HEK293 (cell line): ENCODE data around the gene PAQR5.

ENCODE experiments used
- CTCF ChIA-PET: fragments of 350-600 bp; formaldehyde crosslinking; extraction: SDS; loops from one replicate; lab custom pipeline; 2021; ENCODE audit warnings: antibody characterized with exemption; lab: Yijun Ruan, JAX
- POLR2A ChIA-PET: fragments of 300-600 bp; formaldehyde crosslinking; extraction: SDS; loops from one replicate; lab custom pipeline; 2020; ENCODE audit warnings: antibody characterized with exemption, inconsistent platforms; lab: Yijun Ruan, JAX
- H3K27ac ChIP-seq: fragments of 200-500 bp; sonication (Bioruptor generic); 2 replicates; pipeline ENCODE4 v1.5.1; 2014; ENCODE audit warnings: low read depth, low read length, control low read depth, inconsistent platforms; ENCODE audit errors: extremely low read depth
- H3K36me3 ChIP-seq, 2 experiments: fragments of 200-500 bp in 1 of 2; sonication (Bioruptor generic) in 1 of 2; 1 replicate in 1 of 2; 2 replicates in 1 of 2; pipeline ENCODE4 v1.5.1; 2014 to 2017; ENCODE audit warnings: inconsistent platforms in 2 of 2, low read length in 2 of 2; ENCODE audit not compliant: control insufficient read depth in 2 of 2, insufficient read depth in 1 of 2
- H3K4me1 ChIP-seq: fragments of 200-500 bp; sonication (Bioruptor generic); 2 replicates; pipeline ENCODE4 v1.5.1; 2014; ENCODE audit warnings: mild to moderate bottlenecking, low read length, inconsistent platforms; ENCODE audit not compliant: control insufficient read depth, insufficient read depth
- H3K4me3 ChIP-seq: 2 replicates; pipeline ENCODE4 v1.5.1; 2011; ENCODE audit warnings: low read depth, mild to moderate bottlenecking, control low read depth, low read length, moderate library complexity
- H3K9me3 ChIP-seq: fragments of 200-500 bp; sonication (Bioruptor generic); 2 replicates; pipeline ENCODE4 v1.5.1; 2014; ENCODE audit warnings: low read depth, low read length, inconsistent platforms; ENCODE audit not compliant: control insufficient read depth, insufficient read depth
- GLIS1 ChIP-seq: fragments of 450-650 bp; formaldehyde crosslinking; IDR thresholded peaks from 2 replicates; pipeline ENCODE4 v1.5.1; 2016; ENCODE audit warnings: missing biosample characterization, missing genetic modification characterization
- HOXD13 ChIP-seq: sonication (generic); formaldehyde crosslinking; IDR thresholded peaks from 2 replicates; pipeline ENCODE4 v1.8.0; 2022; ENCODE audit warnings: missing genetic modification reagents, borderline replicate concordance
- KLF10 ChIP-seq: fragments of 450-650 bp; IDR thresholded peaks from 2 replicates; pipeline ENCODE4 v1.5.1; 2018; ENCODE audit warnings: missing biosample characterization, mild to moderate bottlenecking, missing genetic modification characterization
- KLF16 ChIP-seq: fragments of 450-650 bp; formaldehyde crosslinking; IDR thresholded peaks from 2 replicates; pipeline ENCODE4 v1.5.1; 2017; ENCODE audit warnings: missing biosample characterization, missing genetic modification characterization
- SP2 ChIP-seq: fragments of 450-650 bp; formaldehyde crosslinking; IDR thresholded peaks from 2 replicates; pipeline ENCODE4 v1.5.1; 2016; ENCODE audit warnings: missing biosample characterization, missing genetic modification characterization
- SP3 ChIP-seq: fragments of 450-650 bp; formaldehyde crosslinking; IDR thresholded peaks from 2 replicates; pipeline ENCODE4 v1.5.1; 2016; ENCODE audit warnings: missing biosample characterization, missing genetic modification characterization
- YY1 ChIP-seq: fragments of 450-650 bp; formaldehyde crosslinking; IDR thresholded peaks from 2 replicates; pipeline ENCODE4 v1.5.1; 2018; ENCODE audit warnings: missing biosample characterization, missing genetic modification characterization
- ZFP3 ChIP-seq: fragments of 450-650 bp; formaldehyde crosslinking; IDR thresholded peaks from 2 replicates; pipeline ENCODE4 v1.5.1; 2016; ENCODE audit warnings: low read depth, missing biosample characterization, missing genetic modification characterization
- ZFP69B ChIP-seq: fragments of 450-650 bp; formaldehyde crosslinking; IDR thresholded peaks from 2 replicates; pipeline ENCODE4 v1.5.1; 2016; ENCODE audit warnings: missing biosample characterization, missing genetic modification characterization
- ZNF24 ChIP-seq: fragments of 450-650 bp; formaldehyde crosslinking; IDR thresholded peaks from 2 replicates; pipeline ENCODE4 v1.5.1; 2016; ENCODE audit warnings: missing biosample characterization, missing genetic modification characterization
- ZNF391 ChIP-seq: fragments of 450-650 bp; formaldehyde crosslinking; IDR thresholded peaks from 2 replicates; pipeline ENCODE4 v1.5.1; 2016; ENCODE audit warnings: low read depth, missing biosample characterization, missing genetic modification characterization, borderline replicate concordance
- ZNF473 ChIP-seq: fragments of 450-650 bp; formaldehyde crosslinking; IDR thresholded peaks from 2 replicates; pipeline ENCODE4 v1.5.1; 2017; ENCODE audit warnings: missing biosample characterization, missing genetic modification characterization
- ZNF514 ChIP-seq: fragments of 450-650 bp; formaldehyde crosslinking; IDR thresholded peaks from 2 replicates; pipeline ENCODE4 v1.5.1; 2016; ENCODE audit warnings: missing biosample characterization, missing genetic modification characterization
- ZNF544 ChIP-seq: fragments of 450-650 bp; formaldehyde crosslinking; IDR thresholded peaks from 2 replicates; pipeline ENCODE4 v1.5.0; 2017; ENCODE audit warnings: missing biosample characterization, missing genetic modification characterization
- ZNF549 ChIP-seq: fragments of 450-650 bp; IDR thresholded peaks from 2 replicates; pipeline ENCODE4 v1.5.1; 2018; ENCODE audit warnings: missing biosample characterization, missing genetic modification characterization, mild to moderate bottlenecking, inconsistent platforms, moderate library complexity
- ZNF600 ChIP-seq: fragments of 450-650 bp; formaldehyde crosslinking; IDR thresholded peaks from 2 replicates; pipeline ENCODE4 v1.5.1; 2016; ENCODE audit warnings: missing biosample characterization, missing genetic modification characterization
- ZNF610 ChIP-seq: fragments of 450-650 bp; formaldehyde crosslinking; IDR thresholded peaks from 2 replicates; pipeline ENCODE4 v1.5.1; 2016; ENCODE audit warnings: missing biosample characterization, missing genetic modification characterization, borderline replicate concordance
- ZNF654 ChIP-seq: fragments of 450-650 bp; formaldehyde crosslinking; IDR thresholded peaks from 2 replicates; pipeline ENCODE4 v1.5.1; 2016; ENCODE audit warnings: low read depth, missing biosample characterization, missing genetic modification characterization
- ZNF660 ChIP-seq: fragments of 450-650 bp; IDR thresholded peaks from 2 replicates; pipeline ENCODE4 v1.5.1; 2018; ENCODE audit warnings: missing biosample characterization, mild to moderate bottlenecking, missing genetic modification characterization
- ZNF664 ChIP-seq: fragments of 450-650 bp; formaldehyde crosslinking; IDR thresholded peaks from 2 replicates; pipeline ENCODE4 v1.5.1; 2016; ENCODE audit warnings: missing biosample characterization, missing genetic modification characterization
- ZNF677 ChIP-seq: fragments of 450-650 bp; IDR thresholded peaks from 2 replicates; pipeline ENCODE4 v1.5.0; 2018; ENCODE audit warnings: missing biosample characterization, mild to moderate bottlenecking, missing genetic modification characterization, moderate library complexity
- ZNF830 ChIP-seq: fragments of 450-650 bp; IDR thresholded peaks from 2 replicates; pipeline ENCODE4 v1.5.0; 2018; ENCODE audit warnings: missing biosample characterization, missing genetic modification characterization, low read depth, mild to moderate bottlenecking, moderate library complexity
- TF ChIP-seq, protein P1 (sequence below): fragments of 450-650 bp; formaldehyde crosslinking; IDR thresholded peaks from 2 replicates; pipeline ENCODE4 v1.5.1; 2016; ENCODE audit warnings: missing biosample characterization, missing genetic modification characterization, borderline replicate concordance
- TF ChIP-seq, protein P2 (sequence below): fragments of 450-650 bp; formaldehyde crosslinking; IDR thresholded peaks from 2 replicates; pipeline ENCODE4 v1.5.1; 2016; ENCODE audit warnings: missing biosample characterization, missing genetic modification characterization, borderline replicate concordance

The PAQR5 gene

DNA sequence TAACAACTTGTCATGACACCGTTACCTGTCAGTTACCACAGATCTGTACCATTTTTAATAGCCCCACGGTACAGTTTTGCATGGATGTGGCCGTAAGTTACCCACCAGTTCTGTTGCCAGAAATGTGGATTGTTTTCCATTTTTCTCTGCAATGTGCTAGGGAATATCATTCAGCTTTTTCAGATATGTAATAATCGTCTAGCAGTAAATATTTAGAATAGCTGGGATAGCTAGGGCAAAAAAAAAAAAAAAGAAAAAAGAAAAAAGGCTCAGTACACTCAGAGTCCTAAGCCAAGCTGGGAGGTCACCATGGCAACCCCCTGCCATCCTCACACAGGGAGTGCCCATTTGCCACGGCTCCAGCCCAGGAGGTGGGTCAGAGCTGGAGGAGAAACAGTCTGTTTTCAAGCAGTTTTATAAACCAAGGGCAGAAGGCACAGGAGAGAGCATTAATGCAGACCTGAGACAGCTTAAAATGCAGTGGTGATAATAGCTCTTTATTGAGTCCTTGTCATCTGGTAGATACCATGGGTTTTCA is 25.2 kb downstream of the PAQR5 start:
- ChIA-PET CTCF (no interaction called here), POLR2A (no interaction called here)
- Histone ChIP-seq H3K4me3 (no peak overlapping the region), H3K4me1 (peaks cover 3% of the 10 kb centered on the region; the same call in 1 of the 2 replicates), H3K9me3 (no peaks in the 10 kb centered on the region), H3K36me3 (no peaks in the 10 kb centered on the region), H3K27ac (no peak overlapping the region)
- 0 out of 2 replicates have a peak, but pooled peaks have one; percentile 12 for TF ChIP-seq GLIS1 (tag by site-specific recombination)
- no peak for TF ChIP-seq KLF16 (tag by site-specific recombination)
- no peak for TF ChIP-seq ZNF600 (tag by site-specific recombination)

DNA sequence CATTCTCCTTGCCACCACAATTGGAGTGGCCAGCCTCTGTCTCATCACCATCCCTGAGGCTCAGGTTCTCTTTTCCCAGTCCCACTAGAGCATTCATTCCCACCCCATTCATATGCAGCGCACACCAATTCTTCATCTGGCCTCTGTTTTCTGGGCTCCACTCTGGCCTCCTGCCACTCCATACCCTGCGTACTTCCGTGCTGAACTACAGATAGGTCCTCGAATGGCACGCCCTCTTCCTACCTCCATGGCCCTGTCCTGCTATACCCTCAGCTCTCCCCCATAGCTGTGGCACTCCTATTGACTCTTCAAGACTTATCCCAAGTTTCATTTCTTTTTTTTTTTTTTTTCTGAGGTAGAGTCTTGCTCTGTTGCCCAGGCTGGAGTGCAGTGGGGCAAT is 25.9 kb downstream of the PAQR5 start:
- Histone ChIP-seq H3K36me3 (no peaks in the 10 kb centered on the region), H3K4me3 (no peak overlapping the region), H3K4me1 (peaks cover 3% of the 10 kb centered on the region; the same call in 1 of the 2 replicates)
- CTCF ChIA-PET = no interaction called here
- POLR2A ChIA-PET = no interaction called here
- TF ChIP-seq ZNF600 (tag by site-specific recombination) (peak; percentile 96), ZNF664 (tag by site-specific recombination) (no peak)
- TF ChIP-seq, all 188 proteins: peak for 1
- no peak overlapping the region for H3K27ac ChIP-seq
- no peaks in the 10 kb centered on the region for H3K9me3 ChIP-seq

DNA sequence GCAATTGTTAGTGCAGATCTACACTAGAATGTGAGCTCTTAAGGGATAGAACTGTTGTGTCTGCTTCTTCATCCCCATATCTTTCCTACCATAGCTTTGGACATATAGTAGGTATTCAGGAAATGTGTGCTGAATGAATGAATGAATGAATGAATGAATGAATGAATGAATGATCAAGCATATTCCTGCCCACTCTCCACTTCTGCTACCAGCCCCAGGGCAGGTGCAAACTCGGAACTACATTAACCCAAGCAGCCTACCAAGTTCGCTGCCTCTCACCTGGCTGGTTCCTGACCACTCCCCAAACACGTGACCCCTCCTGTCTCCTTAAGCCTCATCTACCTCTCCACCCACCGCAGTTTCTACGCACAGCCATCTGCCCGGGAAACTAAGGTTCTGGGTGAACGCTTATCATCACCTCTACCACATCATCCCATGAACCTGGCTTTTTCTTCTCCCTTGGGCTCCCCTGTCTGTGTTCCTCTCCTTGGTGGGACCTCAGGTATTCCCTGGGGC is 26.8 kb downstream of the PAQR5 start:
- Histone ChIP-seq H3K27ac (no peak overlapping the region), H3K4me1 (peaks cover 3% of the 10 kb centered on the region; the same call in 1 of the 2 replicates), H3K36me3 (no peaks in the 10 kb centered on the region), H3K9me3 (no peaks in the 10 kb centered on the region), H3K4me3 (no peak overlapping the region)
- peak; percentile 77; the same call in 1 of the 2 replicates for TF ChIP-seq ZNF24 (tag by site-specific recombination)
- no peak for TF ChIP-seq ZNF830 (tag by site-specific recombination)
- no peak for TF ChIP-seq ZNF473 (tag by site-specific recombination)
- TF ChIP-seq HOXD13 = no peak
- no peak for TF ChIP-seq ZNF610 (tag by site-specific recombination)
- TF ChIP-seq, protein P1, sequence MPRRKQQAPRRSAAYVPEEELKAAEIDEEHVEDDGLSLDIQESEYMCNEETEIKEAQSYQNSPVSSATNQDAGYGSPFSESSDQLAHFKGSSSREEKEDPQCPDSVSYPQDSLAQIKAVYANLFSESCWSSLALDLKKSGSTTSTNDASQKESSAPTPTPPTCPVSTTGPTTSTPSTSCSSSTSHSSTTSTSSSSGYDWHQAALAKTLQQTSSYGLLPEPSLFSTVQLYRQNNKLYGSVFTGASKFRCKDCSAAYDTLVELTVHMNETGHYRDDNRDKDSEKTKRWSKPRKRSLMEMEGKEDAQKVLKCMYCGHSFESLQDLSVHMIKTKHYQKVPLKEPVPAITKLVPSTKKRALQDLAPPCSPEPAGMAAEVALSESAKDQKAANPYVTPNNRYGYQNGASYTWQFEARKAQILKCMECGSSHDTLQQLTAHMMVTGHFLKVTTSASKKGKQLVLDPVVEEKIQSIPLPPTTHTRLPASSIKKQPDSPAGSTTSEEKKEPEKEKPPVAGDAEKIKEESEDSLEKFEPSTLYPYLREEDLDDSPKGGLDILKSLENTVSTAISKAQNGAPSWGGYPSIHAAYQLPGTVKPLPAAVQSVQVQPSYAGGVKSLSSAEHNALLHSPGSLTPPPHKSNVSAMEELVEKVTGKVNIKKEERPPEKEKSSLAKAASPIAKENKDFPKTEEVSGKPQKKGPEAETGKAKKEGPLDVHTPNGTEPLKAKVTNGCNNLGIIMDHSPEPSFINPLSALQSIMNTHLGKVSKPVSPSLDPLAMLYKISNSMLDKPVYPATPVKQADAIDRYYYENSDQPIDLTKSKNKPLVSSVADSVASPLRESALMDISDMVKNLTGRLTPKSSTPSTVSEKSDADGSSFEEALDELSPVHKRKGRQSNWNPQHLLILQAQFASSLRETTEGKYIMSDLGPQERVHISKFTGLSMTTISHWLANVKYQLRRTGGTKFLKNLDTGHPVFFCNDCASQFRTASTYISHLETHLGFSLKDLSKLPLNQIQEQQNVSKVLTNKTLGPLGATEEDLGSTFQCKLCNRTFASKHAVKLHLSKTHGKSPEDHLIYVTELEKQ (tag by site-specific recombination) = no peak
- ChIA-PET CTCF (interaction anchor here (0.6 kb wide), 1 partner anchor 829 kb away, joined by 3 read pairs; no protein-coding TSS in a partner anchor), POLR2A (no interaction called here)

DNA sequence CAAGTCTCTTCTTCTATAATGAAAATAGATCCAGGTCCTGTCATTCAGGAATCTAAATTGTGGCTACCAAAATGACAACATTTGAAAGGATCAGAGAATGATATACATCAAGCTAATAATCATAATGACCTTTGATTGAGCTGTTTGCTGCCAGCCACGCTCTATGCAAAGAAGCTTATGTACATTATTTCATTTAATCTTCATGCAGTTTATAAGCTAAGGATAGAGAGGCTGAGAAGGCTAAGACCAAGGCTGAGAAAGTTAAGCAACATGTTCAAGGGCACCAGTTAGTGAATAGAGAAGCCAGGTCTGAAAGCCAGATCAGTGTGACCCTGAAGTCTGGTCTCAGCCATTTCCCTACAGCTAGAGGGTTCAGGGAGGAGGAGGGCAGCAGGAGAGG is 29.4 kb downstream of the PAQR5 start:
- TF ChIP-seq ZNF549 (tag by site-specific recombination) (no peak), ZNF660 (tag by site-specific recombination) (no peak), ZFP69B (no peak), SP3 (tag by site-specific recombination) (no peak), ZNF514 (no peak), KLF10 (no peak), ZNF544 (tag by site-specific recombination) (no peak), ZNF391 (tag by site-specific recombination) (no peak), ZNF654 (tag by site-specific recombination) (no peak), YY1 (no peak), ZNF677 (tag by site-specific recombination) (no peak), SP2 (tag by site-specific recombination) (no peak), ZNF24 (tag by site-specific recombination) (no peak), ZFP3 (tag by site-specific recombination) (no peak)
- TF ChIP-seq, protein P2, sequence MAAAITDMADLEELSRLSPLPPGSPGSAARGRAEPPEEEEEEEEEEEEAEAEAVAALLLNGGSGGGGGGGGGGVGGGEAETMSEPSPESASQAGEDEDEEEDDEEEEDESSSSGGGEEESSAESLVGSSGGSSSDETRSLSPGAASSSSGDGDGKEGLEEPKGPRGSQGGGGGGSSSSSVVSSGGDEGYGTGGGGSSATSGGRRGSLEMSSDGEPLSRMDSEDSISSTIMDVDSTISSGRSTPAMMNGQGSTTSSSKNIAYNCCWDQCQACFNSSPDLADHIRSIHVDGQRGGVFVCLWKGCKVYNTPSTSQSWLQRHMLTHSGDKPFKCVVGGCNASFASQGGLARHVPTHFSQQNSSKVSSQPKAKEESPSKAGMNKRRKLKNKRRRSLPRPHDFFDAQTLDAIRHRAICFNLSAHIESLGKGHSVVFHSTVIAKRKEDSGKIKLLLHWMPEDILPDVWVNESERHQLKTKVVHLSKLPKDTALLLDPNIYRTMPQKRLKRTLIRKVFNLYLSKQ = no peak
- Histone ChIP-seq H3K27ac (no peak overlapping the region), H3K36me3 (no peaks in the 10 kb centered on the region), H3K4me1 (no peaks in the 10 kb centered on the region), H3K4me3 (no peak overlapping the region), H3K9me3 (no peaks in the 10 kb centered on the region)
- ChIA-PET POLR2A (no interaction called here), CTCF (no interaction called here)
